PC-3 (cell line): ENCODE results near the gene CCL21. TPM values are rescaled to one million over a fixed set of nuclear protein-coding genes. Genes with fewer than 3 reads are reported as not detected.
"Not testable (repeated sequence)": the region's sequence is repeated elsewhere in the genome, so short reads cannot be mapped to it uniquely, and the experiment has no call there.

Source experiments
- ATAC-seq: fragments of 200-7000 bp; cut with Tn5 transposase; 2 replicates; pipeline ENCODE4 v1.9.1; 2020; ENCODE audit warnings: mild to moderate bottlenecking, moderate library complexity
- Bru-seq: library from RNA; stranded (reverse); fragments of 400-500 nt; gene quantifications from one replicate; lab custom pipeline; 2021; lab: Mats Ljungman, UMichigan
- BruChase-seq, 2 experiments: library from RNA; stranded (reverse); fragments of 400-500 nt; gene quantifications; one replicate each; lab custom pipeline; 2021; lab: Mats Ljungman, UMichigan
- BruUV-seq: library from RNA; stranded (reverse); fragments of 400-500 nt; replicated peaks from 2 replicates; lab custom pipeline; 2021; lab: Mats Ljungman, UMichigan
- CTCF ChIA-PET: fragments of 300-600 bp; sonication (Branson Sonifier 250); formaldehyde crosslinking; loops from one replicate; lab custom pipeline; 2022; ENCODE audit warnings: antibody characterized with exemption; lab: Charles Lee
- POLR2A ChIA-PET: fragments of 300-600 bp; sonication (Branson Sonifier 250); formaldehyde crosslinking; loops from one replicate; lab custom pipeline; 2022; ENCODE audit warnings: antibody characterized with exemption; ENCODE audit not compliant: unreplicated experiment; lab: Charles Lee
- DNase-seq: peaks from one replicate; pipeline ENCODE4 v3.0.0-alpha.2; 2015
- H2AFZ ChIP-seq: fragments of 300-600 bp; sonication (generic); 2 replicates; pipeline ENCODE4 v1.6.0; 2016; ENCODE audit warnings: antibody characterized with exemption, low read length
- H3F3A ChIP-seq: fragments of 300-600 bp; sonication (generic); one replicate; pipeline ENCODE4 v1.6.0; 2017; ENCODE audit warnings: antibody characterized with exemption, low read length, control low read depth, mild to moderate bottlenecking; ENCODE audit not compliant: unreplicated experiment
- H3K27ac ChIP-seq: fragments of 300-600 bp; sonication (generic); 2 replicates; pipeline ENCODE4 v1.5.1; 2016; ENCODE audit warnings: mild to moderate bottlenecking, low read length
- H3K27me3 ChIP-seq: fragments of 300-600 bp; sonication (generic); 2 replicates; pipeline ENCODE4 v1.6.1; 2016; ENCODE audit warnings: low read length, mixed read lengths
- H3K36me3 ChIP-seq: fragments of 300-600 bp; sonication (generic); 2 replicates; pipeline ENCODE4 v1.6.1; 2016; ENCODE audit warnings: low read depth, mixed run types, low read length, mixed read lengths
- H3K4me1 ChIP-seq: fragments of 300-600 bp; sonication (generic); 2 replicates; pipeline ENCODE4 v1.5.1; 2016; ENCODE audit warnings: low read length; ENCODE audit not compliant: insufficient read depth
- H3K4me2 ChIP-seq: fragments of 300-600 bp; sonication (generic); 2 replicates; pipeline ENCODE4 v1.6.0; 2016; ENCODE audit warnings: low read length
- H3K4me3 ChIP-seq: fragments of 300-600 bp; sonication (generic); 2 replicates; pipeline ENCODE4 v1.5.1; 2016; ENCODE audit warnings: mild to moderate bottlenecking, low read length, mixed read lengths
- H3K79me2 ChIP-seq: fragments of 300-600 bp; sonication (generic); 2 replicates; pipeline ENCODE4 v1.6.1; 2017; ENCODE audit warnings: low read length, mixed read lengths
- H3K9ac ChIP-seq: fragments of 300-600 bp; sonication (generic); 2 replicates; pipeline ENCODE4 v1.6.0; 2016; ENCODE audit warnings: mild to moderate bottlenecking, low read length
- H3K9me2 ChIP-seq: fragments of 300-600 bp; sonication (generic); replicated peaks from 2 replicates; pipeline ENCODE4 v1.6.1; 2016; ENCODE audit warnings: mixed run types, low read length, mixed read lengths
- H3K9me3 ChIP-seq: fragments of 300-600 bp; sonication (generic); 2 replicates; pipeline ENCODE4 v1.6.1; 2016; ENCODE audit warnings: low read length, mixed read lengths
- H4K20me1 ChIP-seq: fragments of 300-600 bp; sonication (generic); 2 replicates; pipeline ENCODE4 v1.6.1; 2016; ENCODE audit warnings: low read length, mixed read lengths
- EZH2 ChIP-seq: fragments of 300-600 bp; sonication (generic); IDR thresholded peaks from one replicate; pipeline ENCODE4 v1.6.1; 2017; ENCODE audit warnings: antibody characterized with exemption, mild to moderate bottlenecking, low read length; ENCODE audit not compliant: unreplicated experiment
- EZH2phosphoT487 ChIP-seq: fragments of 300-600 bp; sonication (generic); IDR thresholded peaks from 2 replicates; pipeline ENCODE4 v1.6.1; 2018; ENCODE audit warnings: mild to moderate bottlenecking, antibody characterized with exemption, low read length, borderline replicate concordance
- intact Hi-C: fragments of 100-400 bp; cut with micrococcal nuclease; formaldehyde crosslinking; loops from 2 replicates; pipeline ENCODE4 v1.9.0; 2023
- long read RNA-seq: library from polyadenylated mRNA; unstranded; transcript quantifications from one replicate; pipeline ENCODE4 v2.0.0, GENCODE V29; 2021; ENCODE audit not compliant: unreplicated experiment
- total RNA-seq: library from RNA; depleted of rRNA; stranded (reverse); fragments of >200 nt; gene quantifications from 2 replicates; pipeline ENCODE4 v1.2.3, GENCODE V29; 2014; rRNA removed
- TF ChIP-seq, protein P1 (sequence below): fragments of 300-600 bp; sonication (generic); conservative IDR thresholded peaks from 2 replicates; pipeline ENCODE4 v1.5.1; 2017; ENCODE audit warnings: antibody characterized with exemption, low read depth, mild to moderate bottlenecking, low read length

Gene CCL21, protein sequence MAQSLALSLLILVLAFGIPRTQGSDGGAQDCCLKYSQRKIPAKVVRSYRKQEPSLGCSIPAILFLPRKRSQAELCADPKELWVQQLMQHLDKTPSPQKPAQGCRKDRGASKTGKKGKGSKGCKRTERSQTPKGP
- total RNA-seq (not detected in 2 replicates), Bru-seq, nascent RNA (not detected), BruChase-seq, experiment 1, labeled RNA remaining after a 6-hour chase (not detected), BruChase-seq, experiment 2, labeled RNA remaining after a 2-hour chase (not detected)
- long read RNA-seq, result 0 reads

DNA sequence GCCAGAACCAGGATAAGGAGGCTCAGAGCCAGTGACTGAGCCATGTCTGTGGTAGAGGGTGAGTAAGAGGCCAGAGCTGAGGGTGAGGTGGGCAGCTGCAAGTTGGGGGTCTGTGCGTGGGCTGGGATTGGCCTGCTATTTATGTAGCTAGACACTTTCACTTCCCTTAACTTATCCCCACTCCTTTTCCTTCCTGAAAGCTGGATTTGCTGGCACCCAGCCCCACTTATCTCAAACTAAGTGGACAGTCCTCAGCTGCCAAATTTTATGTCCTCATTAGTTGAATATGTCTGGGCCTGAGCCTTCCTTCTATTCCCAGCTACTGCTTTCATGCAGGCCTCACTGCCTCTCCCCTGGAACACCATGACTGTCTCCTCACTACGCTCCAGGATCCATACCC, at the start of gene CCL21:
Gene CCL21, minus strand, starts transcription at position 114 of the 400 bp plus-strand sequence. Its CDS starts 70 bp downstream, at position 44.
- Histone ChIP-seq H3F3A (no peaks in the 10 kb centered on the region), H3K27me3 (peaks cover 31% of the 10 kb centered on the region), H3K4me2 (no peak within 1 kb of the TSS), H3K36me3 (no peaks in the 10 kb centered on the region), H3K4me3 (no peak within 1 kb of the TSS), H3K27ac (no peak within 1 kb of the TSS), H3K9me2 (no peaks in the 10 kb centered on the region), H3K9me3 (no peaks in the 10 kb centered on the region), H3K9ac (no peak within 1 kb of the TSS), H3K4me1 (no peaks in the 10 kb centered on the region), H2AFZ (no peak within 1 kb of the TSS), H3K79me2 (no peaks in the 10 kb centered on the region), H4K20me1 (no peaks in the 10 kb centered on the region)
- TF ChIP-seq, protein P1, sequence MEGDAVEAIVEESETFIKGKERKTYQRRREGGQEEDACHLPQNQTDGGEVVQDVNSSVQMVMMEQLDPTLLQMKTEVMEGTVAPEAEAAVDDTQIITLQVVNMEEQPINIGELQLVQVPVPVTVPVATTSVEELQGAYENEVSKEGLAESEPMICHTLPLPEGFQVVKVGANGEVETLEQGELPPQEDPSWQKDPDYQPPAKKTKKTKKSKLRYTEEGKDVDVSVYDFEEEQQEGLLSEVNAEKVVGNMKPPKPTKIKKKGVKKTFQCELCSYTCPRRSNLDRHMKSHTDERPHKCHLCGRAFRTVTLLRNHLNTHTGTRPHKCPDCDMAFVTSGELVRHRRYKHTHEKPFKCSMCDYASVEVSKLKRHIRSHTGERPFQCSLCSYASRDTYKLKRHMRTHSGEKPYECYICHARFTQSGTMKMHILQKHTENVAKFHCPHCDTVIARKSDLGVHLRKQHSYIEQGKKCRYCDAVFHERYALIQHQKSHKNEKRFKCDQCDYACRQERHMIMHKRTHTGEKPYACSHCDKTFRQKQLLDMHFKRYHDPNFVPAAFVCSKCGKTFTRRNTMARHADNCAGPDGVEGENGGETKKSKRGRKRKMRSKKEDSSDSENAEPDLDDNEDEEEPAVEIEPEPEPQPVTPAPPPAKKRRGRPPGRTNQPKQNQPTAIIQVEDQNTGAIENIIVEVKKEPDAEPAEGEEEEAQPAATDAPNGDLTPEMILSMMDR, result no peak
- TF ChIP-seq EZH2phosphoT487 (no peak), EZH2 (no peak)
- CTCF ChIA-PET, result no interaction called here
- no TSS peak for BruUV-seq
- ATAC-seq, result no peak
- POLR2A ChIA-PET, result no interaction called here
- DNase-seq, result no peak
- intact Hi-C loops, result no loop called here

DNA sequence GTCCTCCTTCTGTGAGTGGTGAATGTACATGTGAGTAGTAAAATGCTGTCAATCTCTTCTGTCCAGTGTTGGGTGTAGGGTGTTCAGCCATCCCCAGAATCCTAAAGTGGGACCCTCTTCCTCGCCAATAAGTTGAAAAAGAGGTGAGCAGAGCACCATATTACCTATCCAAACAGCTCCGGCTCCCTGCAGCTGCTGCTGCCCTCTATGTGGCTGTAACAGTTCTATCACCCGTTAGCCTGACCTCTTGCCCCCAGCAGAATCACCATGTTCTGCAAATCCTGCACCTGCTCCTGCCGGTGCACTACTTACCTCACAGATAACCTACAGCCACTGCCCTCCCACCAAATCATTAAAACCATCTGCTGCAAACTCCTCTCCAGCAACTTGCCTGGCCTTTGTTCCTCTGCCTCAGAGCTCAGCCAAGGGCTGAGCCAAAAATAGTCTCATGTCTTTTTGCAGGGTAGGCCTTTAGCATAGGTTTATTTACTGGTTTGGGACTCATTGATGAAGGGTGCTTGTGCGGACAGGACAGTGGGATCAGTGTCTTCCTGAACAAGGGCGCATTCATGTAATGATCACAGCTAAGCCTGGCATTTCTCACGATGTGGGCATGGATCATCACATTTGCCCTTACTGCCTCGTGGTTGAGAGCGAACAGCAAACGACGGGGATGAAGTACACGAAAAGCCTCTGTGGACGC, 49.6 kb upstream of the CCL21 start:
- Histone ChIP-seq H3K4me3 (no peak overlapping the region), H2AFZ (no peak overlapping the region), H3K27me3 (peaks cover 3% of the 10 kb centered on the region; the same call in 1 of the 2 replicates), H3K9me2 (no peaks in the 10 kb centered on the region), H3K36me3 (no peaks in the 10 kb centered on the region), H4K20me1 (no peaks in the 10 kb centered on the region), H3F3A (no peaks in the 10 kb centered on the region), H3K4me1 (no peaks in the 10 kb centered on the region), H3K9ac (no peak overlapping the region), H3K4me2 (no peak overlapping the region), H3K27ac (no peak overlapping the region), H3K9me3 (no peaks in the 10 kb centered on the region), H3K79me2 (no peaks in the 10 kb centered on the region)
- intact Hi-C loops, result loop anchor here (2.0 kb wide), 1 partner anchor 109 kb away; no protein-coding TSS in a partner anchor
- BruUV-seq, result no TSS peak
- ATAC-seq (no peak), DNase-seq (no peak)
- TF ChIP-seq EZH2 (no peak), EZH2phosphoT487 (no peak)
- TF ChIP-seq, protein P1, result no peak
- CTCF ChIA-PET, result interaction anchor here (0.6 to 1.1 kb wide), 3 partner anchors 14 to 110 kb away, joined by 3 read pairs; no protein-coding TSS in a partner anchor
- POLR2A ChIA-PET, result no interaction called here

DNA sequence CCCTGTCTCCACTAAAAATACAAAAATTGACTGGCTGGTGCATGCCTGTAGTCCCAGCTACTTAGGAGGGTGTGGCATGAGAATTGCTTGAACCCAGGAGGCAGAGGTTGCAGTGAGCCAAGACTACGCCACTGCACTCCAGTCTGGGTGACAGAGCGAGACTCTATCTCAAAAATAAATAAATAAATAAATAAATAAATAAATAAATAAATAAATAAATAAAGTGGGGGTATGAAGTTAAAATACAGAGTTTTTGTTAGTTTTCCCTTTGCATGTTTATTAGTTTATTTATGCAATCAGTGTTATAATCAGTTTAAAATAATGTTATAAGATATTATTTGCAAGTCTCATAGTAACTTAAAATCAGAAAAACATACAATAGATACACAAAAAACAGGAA, 40.4 kb upstream of the CCL21 start:
- DNase-seq, H3K4me3 ChIP-seq, H2AFZ ChIP-seq, H3K36me3 ChIP-seq, H3F3A ChIP-seq, H3K9me2 ChIP-seq, H3K4me2 ChIP-seq, ATAC-seq, H3K79me2 ChIP-seq, H3K27ac ChIP-seq, CTCF ChIA-PET, H3K27me3 ChIP-seq, H4K20me1 ChIP-seq, BruUV-seq, H3K9me3 ChIP-seq, POLR2A ChIA-PET, H3K9ac ChIP-seq, intact Hi-C loops: not testable (repeated sequence)
- peaks cover 19% of the 10 kb centered on the region for H3K4me1 ChIP-seq
